ENCODE data around the gene MRPL55.

DNA sequence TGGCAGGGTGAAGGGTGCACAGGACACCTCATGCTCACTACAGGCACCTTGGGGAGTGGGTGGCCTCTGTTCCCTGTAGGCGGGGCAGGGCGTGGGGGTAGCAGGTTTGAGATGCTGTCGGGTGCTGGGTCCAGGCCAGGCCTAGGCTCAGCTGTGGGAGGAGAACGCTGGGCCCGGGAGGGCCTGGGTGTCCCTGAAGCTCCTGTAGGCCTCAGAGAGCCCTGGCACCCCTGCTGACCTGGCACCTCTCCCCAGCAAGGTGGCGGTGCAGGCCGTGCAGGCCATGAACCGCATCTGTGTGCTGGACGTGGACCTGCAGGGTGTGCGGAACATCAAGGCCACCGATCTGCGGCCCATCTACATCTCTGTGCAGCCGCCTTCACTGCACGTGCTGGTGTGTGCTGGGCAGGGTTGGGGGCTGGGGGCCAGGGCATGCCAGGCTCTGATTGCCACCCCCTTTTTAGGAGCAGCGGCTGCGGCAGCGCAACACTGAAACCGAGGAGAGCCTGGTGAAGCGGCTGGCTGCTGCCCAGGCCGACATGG, 38.1 kb upstream of the MRPL55 start:
- TF ChIP-seq, protein P1, sequence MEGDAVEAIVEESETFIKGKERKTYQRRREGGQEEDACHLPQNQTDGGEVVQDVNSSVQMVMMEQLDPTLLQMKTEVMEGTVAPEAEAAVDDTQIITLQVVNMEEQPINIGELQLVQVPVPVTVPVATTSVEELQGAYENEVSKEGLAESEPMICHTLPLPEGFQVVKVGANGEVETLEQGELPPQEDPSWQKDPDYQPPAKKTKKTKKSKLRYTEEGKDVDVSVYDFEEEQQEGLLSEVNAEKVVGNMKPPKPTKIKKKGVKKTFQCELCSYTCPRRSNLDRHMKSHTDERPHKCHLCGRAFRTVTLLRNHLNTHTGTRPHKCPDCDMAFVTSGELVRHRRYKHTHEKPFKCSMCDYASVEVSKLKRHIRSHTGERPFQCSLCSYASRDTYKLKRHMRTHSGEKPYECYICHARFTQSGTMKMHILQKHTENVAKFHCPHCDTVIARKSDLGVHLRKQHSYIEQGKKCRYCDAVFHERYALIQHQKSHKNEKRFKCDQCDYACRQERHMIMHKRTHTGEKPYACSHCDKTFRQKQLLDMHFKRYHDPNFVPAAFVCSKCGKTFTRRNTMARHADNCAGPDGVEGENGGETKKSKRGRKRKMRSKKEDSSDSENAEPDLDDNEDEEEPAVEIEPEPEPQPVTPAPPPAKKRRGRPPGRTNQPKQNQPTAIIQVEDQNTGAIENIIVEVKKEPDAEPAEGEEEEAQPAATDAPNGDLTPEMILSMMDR (IDR thresholded peaks at IDR 0.05; ENCODE audit: low read length): no peak
- TF ChIP-seq EZH2 (optimal IDR thresholded peaks at IDR 0.05; ENCODE audit: low read depth, low read length) (no peak), EZH2phosphoT487 (IDR thresholded peaks at IDR 0.05; ENCODE audit: low read length) (no peak)
